GM21526 (cell line): ENCODE results near the gene GSTM3.
"Not testable (repeated sequence)": the region's sequence is repeated elsewhere in the genome, so short reads cannot be mapped to it uniquely, and the experiment has no call there.

ENCODE experiments used
- ATAC-seq: cut with Tn5 transposase; IDR thresholded peaks from one replicate; pipeline ENCODE4 v1.9.1; 2021; ENCODE audit warnings: moderate library complexity; ENCODE audit not compliant: unreplicated experiment, low FRiP score

Gene GSTM3

DNA sequence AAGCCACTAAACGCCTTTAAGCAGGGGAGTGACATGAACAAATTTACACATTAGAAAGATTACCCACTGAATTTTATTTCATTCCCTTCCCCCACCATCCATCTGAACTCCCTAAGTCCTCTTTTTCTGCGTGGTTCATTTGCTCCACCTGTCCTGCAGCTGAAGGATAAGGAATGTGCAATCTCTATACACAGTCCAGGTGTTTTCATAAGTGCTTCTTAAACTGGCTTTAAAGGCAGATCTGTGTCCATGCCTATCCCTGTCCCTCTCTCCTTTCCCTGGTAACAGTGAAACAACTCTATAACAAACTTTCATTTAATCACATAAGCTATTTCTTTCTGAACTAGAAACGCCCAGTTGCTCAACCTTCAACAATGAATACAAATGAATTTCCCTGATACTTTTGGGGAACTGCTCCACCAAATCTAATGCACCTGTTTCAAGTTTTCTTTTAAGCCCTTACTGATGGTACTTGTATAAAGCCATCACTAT lies 8.4 kb downstream of the GSTM3 start:
- ATAC-seq, result no peak

DNA sequence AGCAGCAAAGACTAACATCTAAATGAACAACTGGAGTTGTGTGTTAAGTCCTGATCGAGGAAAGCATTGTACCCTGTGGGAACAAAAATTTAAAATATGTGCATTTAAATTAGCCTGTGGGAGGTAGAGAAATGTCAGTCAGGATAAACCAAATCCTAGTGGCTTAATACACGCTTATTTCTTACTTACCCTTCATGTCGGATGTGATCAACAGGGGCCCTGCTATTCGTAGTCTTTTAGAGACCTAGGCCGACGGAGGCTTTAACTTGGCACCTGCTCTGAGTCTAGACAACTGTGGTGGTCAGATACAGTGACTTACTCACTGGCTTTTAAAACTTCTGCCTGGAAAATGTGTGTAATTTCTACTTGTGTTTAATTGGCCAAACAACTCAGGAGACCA lies 10.2 kb downstream of the GSTM3 start:
- ATAC-seq, result no peak

DNA sequence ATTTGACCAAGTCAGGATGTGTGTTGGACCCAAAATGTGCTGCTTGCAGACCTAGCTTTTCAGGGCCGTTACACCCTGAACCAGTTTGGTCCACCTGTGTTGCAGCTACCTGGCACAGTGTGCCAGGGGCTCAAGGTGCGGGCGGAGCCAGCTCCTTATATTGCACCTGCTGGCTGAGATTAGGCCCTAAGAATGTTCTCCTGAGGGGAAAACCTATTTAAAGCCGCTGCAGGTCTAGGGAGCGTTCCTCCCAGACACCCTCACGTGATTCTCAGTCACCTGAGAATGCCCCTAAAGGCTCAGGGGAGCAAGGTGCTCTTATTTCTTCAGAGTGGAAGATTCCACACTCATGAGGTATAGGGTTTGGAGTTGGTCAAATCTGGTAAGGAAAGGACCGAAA lies 12.0 kb downstream of the GSTM3 start:
- ATAC-seq, result no peak

DNA sequence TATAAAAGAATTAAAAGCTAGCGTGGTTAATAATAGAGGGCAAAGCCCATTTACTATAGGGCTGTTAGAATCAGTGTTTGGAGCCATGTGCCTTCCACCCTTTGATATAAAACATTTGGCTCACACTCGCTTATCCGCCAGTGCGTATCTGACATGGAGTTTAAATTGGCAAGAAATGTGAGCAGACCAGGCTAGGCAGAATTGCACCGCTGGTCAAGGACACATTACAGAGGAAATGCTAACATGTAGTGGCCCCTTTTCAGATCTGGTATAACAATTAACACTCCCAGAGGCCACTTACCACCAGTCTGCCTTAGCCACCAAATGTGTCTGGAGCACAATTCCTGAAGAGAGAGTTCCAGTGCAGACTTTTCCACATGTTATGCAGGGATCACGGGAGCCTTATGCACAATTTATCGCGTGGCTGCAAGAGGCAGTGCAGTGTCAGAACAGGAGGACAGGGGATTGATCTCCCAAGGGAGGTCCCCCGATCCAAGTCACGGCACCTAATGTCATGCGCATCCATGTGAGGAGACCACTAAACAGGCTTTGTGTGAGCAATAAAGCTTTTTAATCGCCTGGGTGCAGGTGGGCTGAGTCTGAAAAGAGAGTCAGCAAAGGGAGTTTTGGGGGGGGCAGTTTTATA lies 14.0 kb downstream of the GSTM3 start:
- ATAC-seq, result no peak

DNA sequence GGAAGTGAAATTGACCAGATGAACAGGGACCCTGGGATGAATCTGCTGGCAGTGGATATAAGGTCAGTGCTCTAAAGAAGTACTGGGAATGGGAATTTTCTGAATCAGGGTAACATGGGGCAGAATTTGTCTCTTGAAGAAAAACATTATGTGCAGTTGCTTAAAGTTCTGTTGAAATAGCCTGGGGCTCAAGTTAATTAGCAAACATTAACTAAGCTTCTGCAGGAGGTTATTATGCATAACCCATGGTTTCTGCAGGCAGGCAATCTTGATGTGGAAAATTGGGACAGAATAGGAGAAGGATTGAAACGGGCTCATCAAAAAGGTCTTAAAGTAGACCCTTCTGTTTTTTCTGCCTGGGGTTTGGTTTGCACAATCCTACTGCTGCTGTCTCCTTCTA lies 14.8 kb downstream of the GSTM3 start:
- ATAC-seq, result no peak

DNA sequence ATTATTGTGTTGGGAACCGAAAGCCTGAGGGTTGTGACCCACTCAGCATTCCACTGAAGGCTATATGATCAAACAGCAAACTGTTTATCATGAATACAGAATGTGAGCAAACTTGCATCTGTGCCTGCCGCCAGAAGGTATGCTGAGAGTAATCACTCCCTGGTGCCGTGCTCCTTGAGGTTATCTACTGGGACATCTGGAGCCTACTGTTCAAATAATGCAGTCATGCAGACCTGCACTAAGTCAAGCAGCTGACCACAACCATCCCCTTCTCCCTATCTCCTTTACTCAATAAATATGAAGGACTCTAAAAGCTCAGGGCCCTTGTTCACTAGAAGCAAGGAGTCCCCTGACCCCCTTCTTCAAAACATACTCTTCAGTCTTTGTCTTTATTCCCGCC lies 15.3 kb downstream of the GSTM3 start:
- no peak for ATAC-seq

DNA sequence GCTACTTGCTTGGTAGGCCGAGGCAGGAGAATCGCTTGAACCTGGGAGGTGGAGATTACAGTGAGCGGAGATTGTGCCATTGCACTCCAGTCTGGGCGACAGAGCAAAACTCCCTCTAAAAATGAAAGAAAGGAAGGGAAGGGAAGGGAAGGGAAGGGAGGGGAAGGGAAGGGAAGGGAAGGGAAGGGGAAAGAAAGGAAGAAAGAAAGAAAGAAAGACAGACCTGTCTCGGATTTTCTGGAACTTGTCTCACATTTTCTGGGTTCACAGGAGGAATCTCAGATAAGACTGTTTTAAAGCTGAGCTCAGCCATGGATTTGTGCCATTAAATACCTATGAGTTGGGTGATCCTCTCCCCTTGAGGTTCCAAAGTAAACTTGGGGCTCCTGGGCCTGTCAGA lies 15.9 kb downstream of the GSTM3 start:
- no peak for ATAC-seq

DNA sequence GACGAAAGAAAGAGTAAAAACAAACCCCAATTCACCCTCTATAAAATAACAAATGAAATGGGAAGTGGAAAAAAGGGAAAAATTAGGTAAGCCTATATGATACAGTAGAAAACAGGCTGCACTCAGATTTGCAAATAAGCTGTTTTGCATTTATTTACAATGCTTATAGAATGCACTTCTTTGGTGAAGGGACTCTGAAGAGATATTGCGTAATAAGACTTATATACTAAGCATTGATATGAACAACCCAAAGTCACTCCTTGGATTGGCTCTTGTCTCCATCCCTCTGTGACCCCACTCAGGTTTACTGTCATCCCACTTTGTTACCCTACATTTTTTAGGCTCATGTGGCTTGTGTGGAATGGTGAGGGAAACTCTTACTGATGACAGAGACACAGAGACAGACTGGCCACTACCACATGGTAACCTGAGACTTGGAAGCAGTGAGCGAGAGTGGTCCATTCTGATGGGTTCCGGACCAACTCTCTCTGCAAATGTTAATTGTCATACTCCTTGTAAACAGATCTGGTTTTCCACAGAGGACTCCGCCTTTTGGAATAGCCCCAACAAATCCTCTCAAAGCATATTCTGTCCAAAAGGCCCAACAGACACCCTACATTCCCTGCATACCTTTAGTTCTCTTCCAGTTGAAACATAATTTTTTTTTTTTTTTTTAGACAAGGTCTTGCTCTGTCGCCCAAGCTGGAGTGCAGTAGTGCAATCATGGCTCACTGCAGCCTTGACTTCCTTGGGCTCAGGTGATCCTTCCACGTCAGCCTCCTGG lies 17.7 kb downstream of the GSTM3 start:
- ATAC-seq, result no peak

DNA sequence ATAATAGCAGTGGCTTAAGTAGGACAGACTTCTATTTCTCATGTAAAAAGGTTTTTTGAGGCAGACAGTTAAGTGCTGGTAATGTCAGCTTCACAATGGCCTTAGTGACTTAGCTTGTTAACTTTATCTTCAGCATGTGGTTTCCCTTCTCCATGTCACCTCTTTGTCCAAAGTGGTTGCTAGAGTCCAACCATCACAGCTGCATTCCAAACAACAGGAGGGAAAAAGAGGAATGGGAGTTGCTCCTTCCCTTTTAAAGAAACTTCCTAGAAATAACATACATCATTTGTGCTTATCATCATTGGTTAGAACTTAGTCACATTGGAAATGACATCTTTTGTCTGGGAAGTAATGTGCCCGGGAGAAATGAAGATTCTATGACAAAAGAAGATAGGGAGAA lies 18.9 kb downstream of the GSTM3 start:
- ATAC-seq, result no peak

DNA sequence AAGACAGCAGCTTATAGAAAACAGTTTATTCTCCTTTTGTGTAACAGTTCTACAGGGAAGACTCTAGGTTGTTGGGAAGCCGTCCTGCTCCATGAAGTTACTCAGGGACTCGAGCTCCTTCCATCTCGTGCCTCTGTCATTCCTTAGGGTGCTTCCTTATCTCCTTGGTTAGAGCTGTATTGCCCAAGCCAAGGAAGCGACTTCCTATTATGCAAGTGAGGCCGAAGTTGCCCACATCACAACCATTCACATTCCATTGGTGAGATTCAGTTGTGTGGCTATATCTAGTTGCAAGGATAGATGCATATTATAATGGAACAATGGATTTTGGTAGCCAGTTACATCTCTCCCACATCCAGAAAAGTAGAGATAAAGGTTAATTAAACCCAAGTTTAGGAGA lies 19.8 kb downstream of the GSTM3 start:
- ATAC-seq, result no peak

DNA sequence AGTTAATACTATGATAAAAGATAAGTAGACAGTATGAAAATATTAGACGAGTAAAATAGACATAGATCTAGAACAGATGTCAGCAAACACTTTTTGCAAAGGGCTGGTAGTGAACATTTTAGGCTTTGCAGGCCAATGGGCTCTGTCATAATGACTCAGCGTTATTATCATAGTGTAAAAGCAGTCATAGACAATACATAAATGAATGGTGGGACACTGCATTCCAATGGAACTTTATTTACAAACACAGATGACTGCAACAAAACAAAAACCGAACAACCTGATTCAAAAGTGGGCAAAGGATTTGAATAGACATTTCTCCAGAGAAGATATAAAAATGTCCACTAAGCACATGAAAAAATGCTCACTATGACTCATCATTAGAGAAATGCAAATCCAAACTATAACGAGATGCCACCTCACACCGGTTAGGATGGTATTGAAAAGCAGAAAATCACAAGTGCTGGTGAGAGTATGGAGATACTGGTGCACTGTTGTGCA lies 21.5 kb downstream of the GSTM3 start:
- ATAC-seq, result no peak

DNA sequence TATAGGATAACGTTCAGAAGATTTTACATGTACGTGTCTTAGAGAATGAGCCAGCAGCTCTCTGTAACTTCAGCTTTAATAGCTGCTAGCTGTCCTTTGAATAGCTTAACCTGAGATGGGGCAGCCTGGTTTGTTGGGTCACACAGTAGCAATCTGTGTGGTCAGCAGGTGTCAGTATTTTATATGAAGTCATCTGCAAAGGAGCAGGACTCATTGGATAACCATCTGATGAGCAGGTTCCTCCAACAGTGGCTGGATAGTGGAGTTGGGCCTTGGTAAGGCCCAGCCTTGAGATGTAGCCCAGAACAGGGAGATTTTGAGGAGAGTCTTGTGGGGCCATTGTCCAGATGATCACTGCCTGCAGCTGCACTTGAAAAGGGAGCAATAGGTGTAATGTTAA lies 22.3 kb downstream of the GSTM3 start:
- no peak for ATAC-seq

DNA sequence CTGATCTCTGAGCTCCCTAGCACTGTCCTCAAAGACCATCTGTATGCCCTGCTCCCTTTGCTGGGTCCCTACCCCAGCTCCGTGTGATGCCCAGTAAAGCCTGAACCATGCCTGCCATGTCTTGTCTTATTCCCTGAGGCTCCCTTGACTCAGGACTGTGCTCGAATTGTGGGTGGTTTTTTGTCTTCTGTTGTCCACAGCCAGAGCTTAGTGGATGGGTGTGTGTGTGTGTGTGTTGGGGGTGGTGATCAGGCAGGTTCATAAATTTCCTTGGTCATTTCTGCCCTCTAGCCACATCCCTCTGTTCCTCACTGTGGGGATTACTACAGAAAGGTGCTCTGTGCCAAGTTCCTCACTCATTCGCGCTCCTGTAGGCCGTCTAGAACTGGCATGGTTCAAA lies 23.1 kb downstream of the GSTM3 start:
- ATAC-seq, result no peak

DNA sequence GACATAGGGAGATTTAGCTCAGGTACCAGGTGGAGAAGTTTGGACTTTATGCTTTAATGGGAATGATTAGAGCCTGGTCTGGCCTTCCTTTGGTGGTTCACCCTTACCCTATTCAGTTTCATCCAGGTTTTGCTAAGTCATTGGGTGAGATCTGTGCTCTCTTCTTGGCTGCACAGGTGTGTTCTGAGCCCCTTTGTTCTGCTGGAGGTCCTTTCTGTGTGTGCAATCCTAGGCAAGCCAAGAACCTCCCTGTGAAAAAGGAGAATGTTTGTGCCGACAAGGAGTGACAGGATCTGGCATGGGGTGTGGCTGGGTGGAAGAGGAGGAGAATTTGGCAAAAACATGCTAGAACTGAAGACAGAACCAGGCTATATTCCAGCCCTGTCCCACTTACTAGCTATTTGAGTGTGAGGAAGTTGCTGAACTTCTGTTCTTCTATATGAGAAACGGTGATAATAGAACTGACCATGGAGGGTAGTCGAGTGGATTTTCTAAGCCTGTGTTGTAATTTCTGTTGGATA lies 24.2 kb downstream of the GSTM3 start:
- ATAC-seq, result no peak

DNA sequence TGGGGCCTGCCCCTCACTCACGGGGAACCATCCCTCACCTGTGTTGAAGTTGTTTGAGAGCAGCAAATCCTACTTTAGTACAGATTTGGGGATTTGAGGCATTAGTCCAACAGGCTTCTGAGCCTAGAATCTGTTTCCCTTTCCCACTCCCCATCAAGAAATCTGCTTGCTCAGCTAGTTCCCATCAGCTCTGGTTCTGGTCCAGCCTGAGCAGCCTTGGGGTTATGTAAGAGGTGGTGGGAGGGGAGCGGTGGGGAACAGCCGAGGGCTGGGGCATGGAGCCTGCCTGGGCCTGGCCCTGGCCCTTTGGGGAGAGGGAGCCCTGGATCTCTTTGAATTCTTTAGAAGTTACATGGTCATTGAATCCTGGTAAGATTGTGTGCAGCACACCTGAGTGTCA lies 24.7 kb downstream of the GSTM3 start:
- no peak for ATAC-seq

DNA sequence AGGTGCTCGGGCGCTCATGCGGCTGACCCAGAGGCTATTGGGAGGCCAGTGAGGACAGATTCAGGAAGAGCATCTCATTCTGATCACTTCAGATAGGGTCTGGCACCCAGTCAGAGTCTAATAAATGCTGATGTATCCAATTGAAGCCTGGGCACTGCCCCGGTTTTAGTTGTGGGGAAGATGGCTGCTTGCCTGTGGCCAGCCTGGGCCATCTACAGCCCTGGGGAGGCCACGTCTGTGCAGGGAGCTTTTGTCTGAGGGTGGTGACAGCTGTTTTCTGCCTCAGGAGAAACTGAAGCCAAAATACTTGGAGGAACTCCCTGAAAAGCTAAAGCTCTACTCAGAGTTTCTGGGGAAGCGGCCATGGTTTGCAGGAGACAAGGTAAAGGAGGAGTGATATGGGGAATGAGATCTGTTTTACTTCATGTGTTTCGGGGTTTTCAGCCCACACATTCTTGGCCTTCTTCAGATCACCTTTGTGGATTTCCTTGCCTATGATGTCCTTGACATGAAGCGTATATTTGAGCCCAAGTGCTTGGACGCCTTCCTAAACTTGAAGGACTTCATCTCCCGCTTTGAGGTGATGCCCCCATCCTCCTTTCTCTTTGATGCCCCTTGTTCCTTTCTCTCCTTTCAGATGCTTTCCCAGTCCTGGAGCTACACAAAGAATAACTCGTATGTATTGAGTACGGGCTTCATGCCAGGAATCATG lies 26.0 kb downstream of the GSTM3 start:
- ATAC-seq, result no peak

DNA sequence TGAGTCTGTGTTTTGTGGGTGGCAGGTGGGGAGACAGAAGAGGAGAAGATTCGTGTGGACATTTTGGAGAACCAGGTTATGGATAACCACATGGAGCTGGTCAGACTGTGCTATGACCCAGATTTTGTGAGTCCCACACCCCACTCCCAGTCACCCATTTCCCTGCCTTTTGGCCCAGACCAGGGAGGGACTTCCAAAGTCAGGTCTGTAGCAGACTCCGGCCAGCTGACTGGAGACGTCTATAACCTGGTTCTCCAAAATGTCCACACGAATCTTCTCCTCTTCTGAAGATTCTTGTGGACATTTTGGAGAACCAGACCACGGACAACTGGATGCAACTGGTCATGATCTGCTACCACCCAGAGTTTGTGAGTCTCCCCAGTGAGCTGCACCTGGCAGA lies 27.2 kb downstream of the GSTM3 start:
- ATAC-seq, result no peak

DNA sequence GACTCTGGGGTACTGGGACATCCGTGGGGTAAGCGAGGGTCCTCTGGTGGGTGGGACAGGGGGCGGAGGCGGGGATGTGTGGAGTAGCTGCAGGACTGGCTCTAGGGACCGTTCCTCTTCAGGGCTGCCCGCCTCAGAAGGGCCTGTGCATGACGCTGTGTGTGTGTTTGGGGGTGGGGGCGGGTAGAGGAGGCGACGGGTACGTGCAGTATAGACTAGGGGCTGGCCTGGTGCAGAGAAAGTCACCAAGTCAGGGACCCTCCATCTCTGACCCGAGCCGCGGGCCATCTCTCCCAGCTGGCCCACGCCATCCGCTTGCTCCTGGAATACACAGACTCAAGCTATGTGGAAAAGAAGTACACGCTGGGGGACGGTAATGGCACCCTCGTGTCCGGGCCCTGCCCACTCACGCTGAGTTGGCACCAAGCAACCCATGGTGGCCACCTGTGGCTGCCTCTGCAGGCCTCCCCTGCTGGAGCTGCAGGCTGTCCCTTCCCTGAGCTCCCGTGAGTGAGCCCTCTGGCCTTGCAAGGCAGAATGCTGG lies 28.4 kb downstream of the GSTM3 start:
- no peak for ATAC-seq

DNA sequence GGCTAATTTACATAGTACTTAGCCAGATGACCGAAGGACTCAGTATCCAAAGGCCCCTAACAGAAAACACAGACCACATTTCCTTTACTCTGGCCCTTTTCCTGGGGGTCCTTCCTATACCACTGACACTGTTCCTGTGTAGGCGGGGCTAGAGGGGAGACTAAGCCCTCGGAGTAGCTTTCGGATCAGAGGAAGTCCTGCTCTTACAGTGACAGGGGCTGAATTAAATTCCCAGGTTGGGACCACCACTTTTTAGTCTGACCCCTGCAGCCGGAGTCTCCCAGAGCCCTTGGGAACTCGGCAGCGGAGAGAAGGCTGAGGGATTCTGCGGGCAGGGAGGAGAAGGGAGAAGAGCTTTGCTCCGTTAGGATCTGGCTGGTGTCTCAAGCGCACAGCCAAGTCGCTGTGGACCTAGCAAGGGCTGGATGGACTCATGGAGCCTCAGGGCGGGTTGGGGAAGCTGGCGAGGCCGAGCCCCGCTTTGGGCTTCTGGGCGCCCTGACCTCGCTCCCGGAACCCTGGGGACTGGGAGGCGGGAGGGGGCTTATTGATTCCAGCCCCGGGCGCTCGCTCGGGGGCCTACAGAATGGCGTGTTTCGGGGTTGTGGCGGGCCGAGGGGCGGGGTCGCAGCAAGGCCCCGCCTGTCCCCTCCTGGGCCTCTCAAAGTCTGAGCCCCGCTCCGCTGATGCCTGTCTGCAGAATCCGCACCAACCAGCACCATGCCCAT lies 29.1 kb downstream of the GSTM3 start, which contains the start of gene GSTM5:
TSS of gene GSTM5 (plus strand) at position 659 of the 728 bp plus-strand sequence. CDS start at position 721, 62 bp downstream.
- ATAC-seq, result not testable (repeated sequence)

DNA sequence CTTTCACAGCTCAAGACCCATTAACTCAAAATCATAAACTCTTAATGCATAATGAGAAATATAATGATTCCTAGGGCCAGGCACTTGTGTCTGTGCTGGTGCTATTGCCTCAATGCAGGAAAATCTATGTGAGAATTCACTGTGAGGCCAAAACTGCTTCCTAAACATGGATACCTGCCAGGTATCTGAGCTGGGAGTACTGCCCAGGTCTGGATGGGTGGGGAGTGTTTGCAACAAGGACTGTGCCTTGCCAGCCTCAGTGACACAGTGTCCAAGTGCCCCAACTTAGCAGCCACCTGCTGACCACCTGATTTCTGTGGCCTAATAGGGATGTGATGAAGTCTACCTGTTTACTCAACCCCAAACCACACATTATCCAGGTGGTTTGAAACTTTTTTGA lies 31.0 kb downstream of the GSTM3 start:
- not testable (repeated sequence) for ATAC-seq
